ENCODE data around the gene SNAP91.

The SNAP91 gene

GRCh38 chr6:83735461-83735860 is 26.6 kb upstream of the SNAP91 start:
- DNase-seq (ENCODE audit: low read depth), result no peak
- no peak for TF ChIP-seq CTCF (IDR thresholded peaks at IDR 0.05; ENCODE audit: control insufficient read depth, insufficient read depth, low read depth, low read length, missing control alignments)
- H3K4me3 ChIP-seq (ENCODE audit: control insufficient read depth, low read depth, low read length), result no peak overlapping the region

GRCh38 chr6:83729871-83730270 is 21.0 kb upstream of the SNAP91 start:
- no peak overlapping the region for H3K4me3 ChIP-seq (ENCODE audit: control insufficient read depth, low read depth, low read length)
- no peak for DNase-seq (ENCODE audit: low read depth)
- TF ChIP-seq CTCF (IDR thresholded peaks at IDR 0.05; ENCODE audit: control insufficient read depth, insufficient read depth, low read depth, low read length, missing control alignments), result no peak

GRCh38 chr6:83722876-83723275 is 14.0 kb upstream of the SNAP91 start:
- no peak overlapping the region for H3K4me3 ChIP-seq (ENCODE audit: control insufficient read depth, low read depth, low read length)
- TF ChIP-seq CTCF (IDR thresholded peaks at IDR 0.05; ENCODE audit: control insufficient read depth, insufficient read depth, low read depth, low read length, missing control alignments), result no peak
- no peak for DNase-seq (ENCODE audit: low read depth)

GRCh38 chr6:83717809-83718208 is 8.9 kb upstream of the SNAP91 start:
- no peak for DNase-seq (ENCODE audit: low read depth)

GRCh38 chr6:83711958-83712357 is 3.1 kb upstream of the SNAP91 start:
- no peak for TF ChIP-seq CTCF (IDR thresholded peaks at IDR 0.05; ENCODE audit: control insufficient read depth, insufficient read depth, low read depth, low read length, missing control alignments)
- no peak for DNase-seq (ENCODE audit: low read depth)
- H3K4me3 ChIP-seq (ENCODE audit: control insufficient read depth, low read depth, low read length), result no peak overlapping the region

More at GRCh38 chr6:83717809-83718208, 8.9 kb upstream of the SNAP91 start:
- H3K4me3 ChIP-seq (ENCODE audit: control insufficient read depth, low read depth, low read length), result no peak overlapping the region
- TF ChIP-seq CTCF (IDR thresholded peaks at IDR 0.05; ENCODE audit: control insufficient read depth, insufficient read depth, low read depth, low read length, missing control alignments), result no peak

GRCh38 chr6:83709748-83710050 is 798 bp upstream of the SNAP91 start:
- TF ChIP-seq CTCF (IDR thresholded peaks at IDR 0.05; ENCODE audit: control insufficient read depth, insufficient read depth, low read depth, low read length, missing control alignments), result no peak
- no peak for DNase-seq (ENCODE audit: low read depth)
- no peak overlapping the region for H3K4me3 ChIP-seq (ENCODE audit: control insufficient read depth, low read depth, low read length)

GRCh38 chr6:83708546-83708969 is 343 bp downstream of the SNAP91 start:
- peak overlapping the region; percentile 39 for H3K4me3 ChIP-seq (ENCODE audit: control insufficient read depth, low read depth, low read length)
- TF ChIP-seq CTCF (IDR thresholded peaks at IDR 0.05; ENCODE audit: control insufficient read depth, insufficient read depth, low read depth, low read length, missing control alignments), result no peak
- no peak for DNase-seq (ENCODE audit: low read depth)
